Measurements from ENCODE around the gene CCDC150. TPM values are rescaled to one million over a fixed set of nuclear protein-coding genes. Genes with fewer than 3 reads are reported as not detected.

CCDC150 gene
- total RNA-seq, 4 donors from 2014 or later: 2.4 to 10.1 (median 4.9) TPM

- H3K27ac ChIP-seq: peak within 1 kb of the TSS; percentile 40 to 88 (median 71)
- 0 to 2% methylated on average over 4 to 12 of the region's 125 CpGs for WGBS, 2 donors
- intact Hi-C loops (cut with DNase I): no loop called here
These were observed 46.3 kb upstream of the CCDC150 start, which contains the start of gene HECW2 for GRCh38 chr2:196592911-196593881. Gene HECW2, minus strand, starts transcription at chr2:196593554.

GRCh38 chr2:196594158-196594557 lies 45.4 kb upstream of the CCDC150 start:
- 84 to 85% methylated on average over 6 of the region's 6 CpGs for whole genome bisulfite sequencing, 2 donors

More at GRCh38 chr2:196592911-196593881, 46.3 kb upstream of the CCDC150 start, which contains the start of gene HECW2:
- Histone ChIP-seq H3K9me3 (no peaks in the 10 kb centered on the region), H3K27me3 (peaks cover 0 to 66% (median 0%) of the 10 kb centered on the region in 4 donors), H3K4me1 (peaks cover 4 to 27% (median 9%) of the 10 kb centered on the region in 3 donors), H3K4me3 (peak within 1 kb of the TSS; percentile 58 to 81 (median 78)), H3K36me3 (no peaks in the 10 kb centered on the region)
- no peak for DNase-seq
- TF ChIP-seq, protein P1, sequence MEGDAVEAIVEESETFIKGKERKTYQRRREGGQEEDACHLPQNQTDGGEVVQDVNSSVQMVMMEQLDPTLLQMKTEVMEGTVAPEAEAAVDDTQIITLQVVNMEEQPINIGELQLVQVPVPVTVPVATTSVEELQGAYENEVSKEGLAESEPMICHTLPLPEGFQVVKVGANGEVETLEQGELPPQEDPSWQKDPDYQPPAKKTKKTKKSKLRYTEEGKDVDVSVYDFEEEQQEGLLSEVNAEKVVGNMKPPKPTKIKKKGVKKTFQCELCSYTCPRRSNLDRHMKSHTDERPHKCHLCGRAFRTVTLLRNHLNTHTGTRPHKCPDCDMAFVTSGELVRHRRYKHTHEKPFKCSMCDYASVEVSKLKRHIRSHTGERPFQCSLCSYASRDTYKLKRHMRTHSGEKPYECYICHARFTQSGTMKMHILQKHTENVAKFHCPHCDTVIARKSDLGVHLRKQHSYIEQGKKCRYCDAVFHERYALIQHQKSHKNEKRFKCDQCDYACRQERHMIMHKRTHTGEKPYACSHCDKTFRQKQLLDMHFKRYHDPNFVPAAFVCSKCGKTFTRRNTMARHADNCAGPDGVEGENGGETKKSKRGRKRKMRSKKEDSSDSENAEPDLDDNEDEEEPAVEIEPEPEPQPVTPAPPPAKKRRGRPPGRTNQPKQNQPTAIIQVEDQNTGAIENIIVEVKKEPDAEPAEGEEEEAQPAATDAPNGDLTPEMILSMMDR (IDR thresholded peaks at IDR 0.05): no peak
- TF ChIP-seq POLR2A (IDR thresholded peaks at IDR 0.05): no peak

GRCh38 chr2:196597531-196597930 lies 42.0 kb upstream of the CCDC150 start:
- H3K27ac ChIP-seq: no peak overlapping the region
- no peaks in the 10 kb centered on the region for H3K36me3 ChIP-seq
- H3K4me1 ChIP-seq: peaks cover 3 to 18% (median 4%) of the 10 kb centered on the region in 3 donors
- H3K9me3 ChIP-seq: no peaks in the 10 kb centered on the region
- peaks cover 0 to 28% (median 0%) of the 10 kb centered on the region in 4 donors for H3K27me3 ChIP-seq
- TF ChIP-seq, protein P1 (IDR thresholded peaks at IDR 0.05): no peak
- no peak for TF ChIP-seq POLR2A (IDR thresholded peaks at IDR 0.05)
- no peak overlapping the region for H3K4me3 ChIP-seq
- no peak for DNase-seq
- 70 to 95% methylated on average over 6 of the region's 6 CpGs for whole genome bisulfite sequencing, 2 donors
- intact Hi-C loops (cut with DNase I): no loop called here

More at GRCh38 chr2:196594158-196594557, 45.4 kb upstream of the CCDC150 start:
- Histone ChIP-seq H3K27ac (no peak overlapping the region), H3K27me3 (peaks cover 0 to 58% (median 0%) of the 10 kb centered on the region in 4 donors), H3K9me3 (no peaks in the 10 kb centered on the region), H3K36me3 (no peaks in the 10 kb centered on the region), H3K4me3 (no peak overlapping the region), H3K4me1 (peaks cover 4 to 27% (median 9%) of the 10 kb centered on the region in 3 donors)
- DNase-seq: no peak
- intact Hi-C loops (cut with DNase I): no loop called here
- TF ChIP-seq, protein P1 (IDR thresholded peaks at IDR 0.05): no peak
- no peak for TF ChIP-seq POLR2A (IDR thresholded peaks at IDR 0.05)

- no peak overlapping the region for H3K27ac ChIP-seq
- TF ChIP-seq POLR2A (IDR thresholded peaks at IDR 0.05): no peak
- TF ChIP-seq, protein P1 (IDR thresholded peaks at IDR 0.05): no peak
- peaks cover 3 to 15% (median 3%) of the 10 kb centered on the region in 3 donors for H3K4me1 ChIP-seq
- WGBS, 2 donors: 84 to 93% methylated on average over 5 of the region's 5 CpGs
- H3K36me3 ChIP-seq: no peaks in the 10 kb centered on the region
- peaks cover 0 to 19% (median 0%) of the 10 kb centered on the region in 4 donors for H3K27me3 ChIP-seq
- no peaks in the 10 kb centered on the region for H3K9me3 ChIP-seq
- H3K4me3 ChIP-seq: no peak overlapping the region
- no peak for DNase-seq
- intact Hi-C loops (cut with DNase I): no loop called here
These were observed 41.1 kb upstream of the CCDC150 start for GRCh38 chr2:196598412-196598811.

DNA sequence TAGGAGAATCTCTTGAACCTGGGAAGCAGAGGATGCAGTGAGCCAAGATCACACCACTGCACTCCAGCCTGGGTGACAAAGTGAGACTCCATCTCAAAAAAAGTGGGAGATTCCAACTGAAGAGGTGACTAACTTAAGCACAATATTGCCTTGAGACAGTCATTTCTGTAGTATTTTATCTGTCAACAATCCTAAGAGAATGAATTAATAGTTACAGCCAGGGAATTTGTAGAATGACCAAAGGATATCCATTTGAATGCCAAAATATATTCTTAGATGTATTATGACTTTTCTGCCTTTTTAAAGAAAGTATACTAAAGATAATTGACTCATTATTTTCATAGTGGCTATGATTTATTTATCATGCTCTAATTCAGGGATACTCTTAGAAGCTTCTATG lies 40.7 kb upstream of the CCDC150 start:
- H3K27ac ChIP-seq: no peak overlapping the region
- peaks cover 0 to 15% (median 0%) of the 10 kb centered on the region in 4 donors for H3K27me3 ChIP-seq
- H3K9me3 ChIP-seq: no peaks in the 10 kb centered on the region
- no peaks in the 10 kb centered on the region for H3K36me3 ChIP-seq
- TF ChIP-seq POLR2A (IDR thresholded peaks at IDR 0.05): no peak
- TF ChIP-seq, protein P1 (IDR thresholded peaks at IDR 0.05): no peak
- no peak overlapping the region for H3K4me3 ChIP-seq
- peaks cover 0 to 11% (median 0%) of the 10 kb centered on the region in 3 donors for H3K4me1 ChIP-seq
- DNase-seq: no peak
- intact Hi-C loops (cut with DNase I): no loop called here
